Mesothelial cell of epicardium (in vitro differentiated cells): ENCODE measurements around the gene STX11. TPM values are rescaled to one million over a fixed set of nuclear protein-coding genes. Genes with fewer than 3 reads are reported as not detected.
A peak's percentile ranks its signal among the peaks of the same experiment; 100 is the strongest.

ENCODE experiments used
- DNase-seq, 2 experiments: peaks; one replicate each; pipeline ENCODE4 v3.0.0; 2021; ENCODE audit warnings: low spot score in 2 of 2; ENCODE audit not compliant: unreplicated experiment in 2 of 2
- H3K27ac Mint-ChIP-seq: 2 replicates; pipeline ENCODE4 v1.8.0; 2021; ENCODE audit warnings: mixed read lengths
- H3K27me3 Mint-ChIP-seq: 2 replicates; pipeline ENCODE4 v1.8.0; 2021; ENCODE audit warnings: low read depth, mixed read lengths
- H3K36me3 Mint-ChIP-seq: 2 replicates; pipeline ENCODE4 v1.8.0; 2021; ENCODE audit warnings: mixed read lengths
- H3K4me1 Mint-ChIP-seq: 2 replicates; pipeline ENCODE4 v1.8.0; 2021; ENCODE audit warnings: mixed read lengths
- H3K4me3 Mint-ChIP-seq: 2 replicates; pipeline ENCODE4 v1.8.0; 2021; ENCODE audit warnings: mild to moderate bottlenecking, moderate library complexity, mixed read lengths
- H3K9me3 Mint-ChIP-seq: 2 replicates; pipeline ENCODE4 v1.8.0; 2021; ENCODE audit warnings: mixed read lengths
- CTCF ChIP-seq: fragments of 200-600 bp; sonication (generic); IDR thresholded peaks from one replicate; pipeline ENCODE4 v1.5.0; 2021; ENCODE audit warnings: antibody characterized with exemption; ENCODE audit not compliant: unreplicated experiment
- total RNA-seq: library from RNA; stranded (reverse); gene quantifications from 3 replicates; pipeline ENCODE4 v1.2.1, GENCODE V29; 2021

The STX11 gene
- total RNA-seq, 1 donor from 2014 or later = 4.5 TPM

- H3K4me3 Mint-ChIP-seq = no peak overlapping the region
- peak overlapping the region; percentile 47 for H3K27ac Mint-ChIP-seq
- peaks cover 5% of the 10 kb centered on the region for H3K36me3 Mint-ChIP-seq
- H3K27me3 Mint-ChIP-seq = no peaks in the 10 kb centered on the region
- DNase-seq = no peak
- no peak for TF ChIP-seq CTCF
- peaks cover 10% of the 10 kb centered on the region for H3K9me3 Mint-ChIP-seq
- H3K4me1 Mint-ChIP-seq = peaks cover 50% of the 10 kb centered on the region
Measured at GRCh38 chr6:144160431-144161005, 10.2 kb downstream of the STX11 start.

- peak overlapping the region; percentile 30 for H3K27ac Mint-ChIP-seq
- DNase-seq = no peak
- peaks cover 10% of the 10 kb centered on the region for H3K9me3 Mint-ChIP-seq
- H3K27me3 Mint-ChIP-seq = no peaks in the 10 kb centered on the region
- no peak overlapping the region for H3K4me3 Mint-ChIP-seq
- TF ChIP-seq CTCF = no peak
- H3K4me1 Mint-ChIP-seq = peaks cover 38% of the 10 kb centered on the region
- H3K36me3 Mint-ChIP-seq = peaks cover 7% of the 10 kb centered on the region
Measured at GRCh38 chr6:144161975-144162374, 11.7 kb downstream of the STX11 start.

- no peak overlapping the region for H3K4me3 Mint-ChIP-seq
- DNase-seq = no peak
- peaks cover 10% of the 10 kb centered on the region for H3K9me3 Mint-ChIP-seq
- H3K27me3 Mint-ChIP-seq = no peaks in the 10 kb centered on the region
- no peak overlapping the region for H3K27ac Mint-ChIP-seq
- H3K4me1 Mint-ChIP-seq = peaks cover 28% of the 10 kb centered on the region
- TF ChIP-seq CTCF = no peak
- H3K36me3 Mint-ChIP-seq = peaks cover 7% of the 10 kb centered on the region
Measured at GRCh38 chr6:144162977-144163376, 12.7 kb downstream of the STX11 start.

GRCh38 chr6:144165784-144166183, 15.5 kb downstream of the STX11 start:
- no peak for TF ChIP-seq CTCF
- H3K9me3 Mint-ChIP-seq = peaks cover 23% of the 10 kb centered on the region
- DNase-seq = no peak
- H3K27me3 Mint-ChIP-seq = no peaks in the 10 kb centered on the region
- peaks cover 6% of the 10 kb centered on the region for H3K4me1 Mint-ChIP-seq
- H3K27ac Mint-ChIP-seq = no peak overlapping the region
- H3K36me3 Mint-ChIP-seq = peaks cover 24% of the 10 kb centered on the region
- no peak overlapping the region for H3K4me3 Mint-ChIP-seq

GRCh38 chr6:144170044-144170443, 19.7 kb downstream of the STX11 start:
- Mint-ChIP-seq H3K4me1 (peaks cover 10% of the 10 kb centered on the region), H3K4me3 (no peak overlapping the region), H3K36me3 (peaks cover 21% of the 10 kb centered on the region), H3K27ac (no peak overlapping the region), H3K27me3 (no peaks in the 10 kb centered on the region), H3K9me3 (peaks cover 22% of the 10 kb centered on the region)
- no peak for TF ChIP-seq CTCF
- no peak for DNase-seq

- no peak for TF ChIP-seq CTCF
- H3K9me3 Mint-ChIP-seq = peaks cover 22% of the 10 kb centered on the region
- peak overlapping the region; percentile 20 for H3K27ac Mint-ChIP-seq
- DNase-seq = no peak
- no peaks in the 10 kb centered on the region for H3K27me3 Mint-ChIP-seq
- H3K36me3 Mint-ChIP-seq = peaks cover 21% of the 10 kb centered on the region
- no peak overlapping the region for H3K4me3 Mint-ChIP-seq
- H3K4me1 Mint-ChIP-seq = peaks cover 16% of the 10 kb centered on the region
Measured at GRCh38 chr6:144171406-144171805, 21.1 kb downstream of the STX11 start.
